ENCODE measurements around the gene ZNF446.

DNA sequence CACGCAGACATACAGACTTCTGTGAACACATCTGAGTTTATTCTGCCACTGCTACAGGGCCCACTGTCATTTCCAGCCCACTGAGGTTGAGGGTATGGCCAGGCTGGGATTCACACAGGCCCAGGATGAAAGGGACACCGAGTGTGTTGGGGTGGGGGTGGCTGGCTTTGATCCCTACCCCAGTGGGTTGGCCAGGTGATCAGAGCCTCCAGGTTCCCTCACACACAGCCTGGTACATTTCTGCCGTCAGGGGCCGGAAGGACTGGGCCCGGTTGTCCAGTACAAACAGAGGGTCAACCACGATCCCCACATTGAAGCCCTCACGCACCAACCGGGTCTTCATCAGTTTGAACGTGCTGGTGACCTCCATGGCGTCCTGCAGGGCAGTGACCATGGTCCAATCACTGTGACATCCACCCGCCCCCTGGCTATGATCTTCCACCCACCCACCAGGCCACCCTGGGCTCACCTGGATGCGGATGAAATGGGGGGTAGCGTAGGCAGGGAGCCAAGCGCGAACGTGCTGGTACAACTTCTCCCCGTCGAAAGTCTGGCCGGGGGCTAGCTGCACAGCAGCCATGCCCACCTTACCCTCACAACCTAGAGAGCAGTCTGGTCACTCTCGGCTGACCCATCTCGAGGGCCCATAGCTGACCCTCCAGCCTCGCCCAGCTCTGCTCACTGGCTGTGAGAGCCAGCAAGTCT lies 22.3 kb downstream of the ZNF446 start:
- TF ChIP-seq, protein P1, sequence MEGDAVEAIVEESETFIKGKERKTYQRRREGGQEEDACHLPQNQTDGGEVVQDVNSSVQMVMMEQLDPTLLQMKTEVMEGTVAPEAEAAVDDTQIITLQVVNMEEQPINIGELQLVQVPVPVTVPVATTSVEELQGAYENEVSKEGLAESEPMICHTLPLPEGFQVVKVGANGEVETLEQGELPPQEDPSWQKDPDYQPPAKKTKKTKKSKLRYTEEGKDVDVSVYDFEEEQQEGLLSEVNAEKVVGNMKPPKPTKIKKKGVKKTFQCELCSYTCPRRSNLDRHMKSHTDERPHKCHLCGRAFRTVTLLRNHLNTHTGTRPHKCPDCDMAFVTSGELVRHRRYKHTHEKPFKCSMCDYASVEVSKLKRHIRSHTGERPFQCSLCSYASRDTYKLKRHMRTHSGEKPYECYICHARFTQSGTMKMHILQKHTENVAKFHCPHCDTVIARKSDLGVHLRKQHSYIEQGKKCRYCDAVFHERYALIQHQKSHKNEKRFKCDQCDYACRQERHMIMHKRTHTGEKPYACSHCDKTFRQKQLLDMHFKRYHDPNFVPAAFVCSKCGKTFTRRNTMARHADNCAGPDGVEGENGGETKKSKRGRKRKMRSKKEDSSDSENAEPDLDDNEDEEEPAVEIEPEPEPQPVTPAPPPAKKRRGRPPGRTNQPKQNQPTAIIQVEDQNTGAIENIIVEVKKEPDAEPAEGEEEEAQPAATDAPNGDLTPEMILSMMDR (IDR thresholded peaks at IDR 0.05; ENCODE audit: low read depth, low read length, poor library complexity, severe bottlenecking): no peak
- no peak for TF ChIP-seq EZH2phosphoT487 (IDR thresholded peaks at IDR 0.05; ENCODE audit: borderline replicate concordance, low read length)

Data from DOHH2 (cell line).